Nephron (organoid): ENCODE results near the gene IL17RE.

Source experiments
- H3K27ac Mint-ChIP-seq, 3 experiments: 2 replicates each; pipeline ENCODE4 v1.8.0; 2020; ENCODE audit warnings: mixed read lengths in 3 of 3, mild to moderate bottlenecking in 2 of 3, moderate library complexity in 1 of 3
- H3K27me3 Mint-ChIP-seq: 2 replicates; pipeline ENCODE4 v1.8.0; 2021; ENCODE audit warnings: low read depth, mild to moderate bottlenecking, moderate library complexity, mixed read lengths
- H3K36me3 Mint-ChIP-seq: 2 replicates; pipeline ENCODE4 v1.8.0; 2020; ENCODE audit warnings: low read depth, mixed read lengths
- H3K4me1 Mint-ChIP-seq: 2 replicates; pipeline ENCODE4 v1.8.0; 2020; ENCODE audit warnings: mixed read lengths
- H3K4me3 Mint-ChIP-seq, 3 experiments: 2 replicates each; pipeline ENCODE4 v1.8.0; 2020; ENCODE audit warnings: mild to moderate bottlenecking in 3 of 3, mixed read lengths in 3 of 3, moderate library complexity in 2 of 3
- H3K9me3 Mint-ChIP-seq: 2 replicates; pipeline ENCODE4 v1.8.0; 2020; ENCODE audit warnings: mixed read lengths
- CTCF ChIP-seq, 3 experiments: fragments of 200-600 bp; sonication (generic); IDR thresholded peaks; one replicate each; pipeline ENCODE4 v1.5.0; 2021; ENCODE audit warnings: antibody characterized with exemption in 3 of 3; ENCODE audit not compliant: unreplicated experiment in 3 of 3

The IL17RE gene

GRCh38 chr3:9908286-9908685 lies 5.6 kb downstream of the IL17RE start:
- Mint-ChIP-seq H3K27me3 (no peaks in the 10 kb centered on the region), H3K4me1 (peaks cover 13% of the 10 kb centered on the region), H3K27ac (peak overlapping the region in 1 of 3 experiments; percentile 29), H3K9me3 (no peaks in the 10 kb centered on the region), H3K36me3 (no peaks in the 10 kb centered on the region), H3K4me3 (no peak overlapping the region)
- TF ChIP-seq CTCF (IDR thresholded peaks at IDR 0.05; ENCODE audit: unreplicated experiment in 3 of 3) = no peak

- H3K36me3 Mint-ChIP-seq = no peaks in the 10 kb centered on the region
- peaks cover 5% of the 10 kb centered on the region for H3K4me1 Mint-ChIP-seq
- H3K4me3 Mint-ChIP-seq = no peak overlapping the region
- H3K27me3 Mint-ChIP-seq = no peaks in the 10 kb centered on the region
- H3K9me3 Mint-ChIP-seq = no peaks in the 10 kb centered on the region
- no peak for TF ChIP-seq CTCF (IDR thresholded peaks at IDR 0.05; ENCODE audit: unreplicated experiment in 3 of 3)
- peak overlapping the region; percentile 0 to 80 (median 70) for H3K27ac Mint-ChIP-seq
Measured at GRCh38 chr3:9909221-9910013, 6.8 kb downstream of the IL17RE start.

- Mint-ChIP-seq H3K36me3 (no peaks in the 10 kb centered on the region), H3K27ac (peak overlapping the region in 1 of 3 experiments; percentile 15), H3K9me3 (no peaks in the 10 kb centered on the region), H3K27me3 (no peaks in the 10 kb centered on the region), H3K4me1 (peaks cover 18% of the 10 kb centered on the region), H3K4me3 (no peak overlapping the region)
- TF ChIP-seq CTCF (IDR thresholded peaks at IDR 0.05; ENCODE audit: unreplicated experiment in 3 of 3) = no peak
Measured at GRCh38 chr3:9911863-9912262, 9.2 kb downstream of the IL17RE start.

GRCh38 chr3:9912294-9912935 lies 9.8 kb downstream of the IL17RE start:
- Mint-ChIP-seq H3K9me3 (no peaks in the 10 kb centered on the region), H3K4me1 (peaks cover 20% of the 10 kb centered on the region), H3K4me3 (no peak overlapping the region), H3K27me3 (no peaks in the 10 kb centered on the region), H3K36me3 (no peaks in the 10 kb centered on the region), H3K27ac (peak overlapping the region in 1 of 3 experiments; percentile 15)
- TF ChIP-seq CTCF (IDR thresholded peaks at IDR 0.05; ENCODE audit: unreplicated experiment in 3 of 3) = no peak

- Mint-ChIP-seq H3K9me3 (no peaks in the 10 kb centered on the region), H3K4me1 (peaks cover 20% of the 10 kb centered on the region), H3K36me3 (no peaks in the 10 kb centered on the region), H3K27me3 (no peaks in the 10 kb centered on the region), H3K4me3 (peak overlapping the region; percentile 12 to 60 (median 32)), H3K27ac (no peak overlapping the region)
- TF ChIP-seq CTCF (IDR thresholded peaks at IDR 0.05; ENCODE audit: unreplicated experiment in 3 of 3) = no peak
Measured at GRCh38 chr3:9913601-9914000, 11.0 kb downstream of the IL17RE start.
